CD8-positive, alpha-beta memory T cell (primary cell): Measurements from ENCODE around the gene RFFL. TPM values are rescaled to one million over a fixed set of nuclear protein-coding genes. Genes with fewer than 3 reads are reported as not detected.

Experiments
- CTCF ChIA-PET: fragments of 350-600 bp; sonication (Branson Sonifier 250); formaldehyde crosslinking; loops from one replicate; lab custom pipeline; 2021; ENCODE audit warnings: antibody characterized with exemption; lab: Charles Lee
- POLR2A ChIA-PET: fragments of 350-600 bp; sonication (Branson Sonifier 250); formaldehyde crosslinking; loops from one replicate; lab custom pipeline; 2021; ENCODE audit warnings: antibody characterized with exemption; lab: Charles Lee
- DNase-seq, 5 donors: peaks; one replicate each; pipeline versions ENCODE4 v3.0.0 to v3.0.0-alpha.2; 2020 to 2022; ENCODE audit warnings: mixed read lengths in 1 of 5
- H3K27ac ChIP-seq: one replicate; pipeline ENCODE4 v1.7.0; 2013; ENCODE audit warnings: low read depth, mild to moderate bottlenecking, low read length, moderate library complexity
- H3K27me3 ChIP-seq: 2 replicates; pipeline ENCODE4 v1.7.0; 2013; ENCODE audit warnings: low read length, mild to moderate bottlenecking; ENCODE audit not compliant: insufficient read depth, poor library complexity, severe bottlenecking
- H3K36me3 ChIP-seq: 2 replicates; pipeline ENCODE4 v1.7.0; 2013; ENCODE audit warnings: mild to moderate bottlenecking, low read length, moderate library complexity; ENCODE audit not compliant: insufficient read depth
- H3K4me1 ChIP-seq: 2 replicates; pipeline ENCODE4 v1.7.0; 2013; ENCODE audit warnings: mild to moderate bottlenecking, low read length, moderate library complexity; ENCODE audit not compliant: insufficient read depth
- H3K4me3 ChIP-seq: 2 replicates; pipeline ENCODE4 v1.7.0; 2013; ENCODE audit warnings: mild to moderate bottlenecking, low read length
- H3K9me3 ChIP-seq: 2 replicates; pipeline ENCODE4 v1.7.0; 2013; ENCODE audit warnings: mild to moderate bottlenecking, low read length
- H3K27ac Mint-ChIP-seq, 8 donors: one replicate each; pipeline ENCODE4 v1.8.0; 2020 to 2021; ENCODE audit warnings: mixed read lengths in 8 of 8, mild to moderate bottlenecking in 6 of 8, inconsistent platforms in 3 of 8, moderate library complexity in 3 of 8
- H3K27me3 Mint-ChIP-seq, 2 donors: one replicate each; pipeline ENCODE4 v1.8.0; 2020 to 2021; ENCODE audit warnings: mixed read lengths in 2 of 2, mild to moderate bottlenecking in 1 of 2, moderate library complexity in 1 of 2
- H3K36me3 Mint-ChIP-seq, 3 donors: one replicate each; pipeline ENCODE4 v1.8.0; 2020 to 2021; ENCODE audit warnings: mixed read lengths in 3 of 3, inconsistent platforms in 1 of 3, mild to moderate bottlenecking in 1 of 3
- H3K4me1 Mint-ChIP-seq, 3 donors: one replicate each; pipeline ENCODE4 v1.8.0; 2020 to 2021; ENCODE audit warnings: mixed read lengths in 3 of 3, inconsistent platforms in 1 of 3, mild to moderate bottlenecking in 1 of 3
- H3K4me3 Mint-ChIP-seq, 7 donors: one replicate each; pipeline ENCODE4 v1.8.0; 2020 to 2021; ENCODE audit warnings: mixed read lengths in 7 of 7, mild to moderate bottlenecking in 6 of 7, moderate library complexity in 4 of 7, inconsistent platforms in 2 of 7
- H3K9me3 Mint-ChIP-seq, 5 donors: one replicate each; pipeline ENCODE4 v1.8.0; 2020 to 2022; ENCODE audit warnings: mixed read lengths in 5 of 5, mild to moderate bottlenecking in 3 of 5, moderate library complexity in 2 of 5, inconsistent platforms in 1 of 5
- polyA plus RNA-seq: library from polyadenylated mRNA; unstranded; fragments of 300-500 nt; fragmentation: Illumina TruSeq; gene quantifications from one replicate; pipeline ENCODE4 v1.2.3, GENCODE V29; 2021
- total RNA-seq, 2 experiments: library from RNA; stranded (reverse); gene quantifications; one replicate each; pipeline ENCODE4 v1.2.3, GENCODE V29; 2021

The RFFL gene
- total and polyA plus RNA-seq, 3 experiments from 2014 or later, result 30.2 to 43.6 (median 33.1) TPM

- Histone ChIP-seq H3K27ac (peak overlapping the region; percentile 90), H3K36me3 (no peaks in the 10 kb centered on the region), H3K4me1 (peaks cover 35% of the 10 kb centered on the region), H3K4me3 (peak overlapping the region; percentile 89), H3K9me3 (no peaks in the 10 kb centered on the region), H3K27me3 (no peaks in the 10 kb centered on the region)
- peak overlapping the region; percentile 95 to 98 (median 97) for H3K4me3 Mint-ChIP-seq
- ChIA-PET CTCF (interaction anchor here (1.0 to 2.6 kb wide), 4 partner anchors 15 to 90 kb away, joined by 3 to 5 read pairs (median 4); partner anchors contain the start of genes RAD51D and RFFL), POLR2A (interaction anchor here (1.0 to 1.3 kb wide), 3 partner anchors 11 to 127 kb away, joined by 3 to 7 read pairs (median 4); partner anchors contain the start of genes CCT6B, RFFL and ZNF830)
- H3K9me3 Mint-ChIP-seq, result no peaks in the 10 kb centered on the region
- peaks cover 0 to 18% (median 0%) of the 10 kb centered on the region in 3 donors for H3K36me3 Mint-ChIP-seq
- H3K27me3 Mint-ChIP-seq, result no peaks in the 10 kb centered on the region
- peaks cover 49 to 62% (median 55%) of the 10 kb centered on the region in 3 donors for H3K4me1 Mint-ChIP-seq
- peak; percentile 11 to 52 (median 26) for DNase-seq
- H3K27ac Mint-ChIP-seq, result peak overlapping the region; percentile 94 to 99 (median 98)
Observed at GRCh38 chr17:35087731-35088355, 24.3 kb upstream of the RFFL start.

- no peaks in the 10 kb centered on the region for H3K27me3 ChIP-seq
- peaks cover 56 to 69% (median 63%) of the 10 kb centered on the region in 3 donors for H3K4me1 Mint-ChIP-seq
- POLR2A ChIA-PET, result interaction anchor here (1.3 kb wide), 1 partner anchor 10 kb away, joined by 7 read pairs; no protein-coding TSS in a partner anchor
- peak overlapping the region; percentile 95 to 98 (median 97) for H3K4me3 Mint-ChIP-seq
- peaks cover 0 to 18% (median 0%) of the 10 kb centered on the region in 3 donors for H3K36me3 Mint-ChIP-seq
- peak overlapping the region; percentile 94 to 99 (median 98) for H3K27ac Mint-ChIP-seq
- no peaks in the 10 kb centered on the region for H3K27me3 Mint-ChIP-seq
- H3K36me3 ChIP-seq, result no peaks in the 10 kb centered on the region
- no peaks in the 10 kb centered on the region for H3K9me3 ChIP-seq
- CTCF ChIA-PET, result interaction anchor here (1.2 to 2.6 kb wide), 3 partner anchors 23 to 89 kb away, joined by 3 to 5 read pairs (median 4); partner anchors contain the start of genes RAD51D and RFFL
- no peaks in the 10 kb centered on the region for H3K9me3 Mint-ChIP-seq
- H3K4me3 ChIP-seq, result peak overlapping the region; percentile 89
- peak overlapping the region; percentile 90 for H3K27ac ChIP-seq
- peaks cover 43% of the 10 kb centered on the region for H3K4me1 ChIP-seq
- DNase-seq, result no peak
Observed at GRCh38 chr17:35086931-35087573, 23.5 kb upstream of the RFFL start.

- POLR2A ChIA-PET, result no interaction called here
- Histone ChIP-seq H3K36me3 (no peaks in the 10 kb centered on the region), H3K9me3 (no peaks in the 10 kb centered on the region), H3K4me3 (no peak overlapping the region), H3K27me3 (no peaks in the 10 kb centered on the region), H3K27ac (no peak overlapping the region), H3K4me1 (peaks cover 50% of the 10 kb centered on the region)
- Mint-ChIP-seq H3K27me3 (no peaks in the 10 kb centered on the region), H3K27ac (peak overlapping the region in 7 of 8 donors; percentile 9 to 99 (median 94)), H3K36me3 (peaks cover 0 to 18% (median 0%) of the 10 kb centered on the region in 3 donors), H3K4me1 (peaks cover 63 to 76% (median 69%) of the 10 kb centered on the region in 3 donors), H3K4me3 (peak overlapping the region; percentile 6 to 98 (median 95)), H3K9me3 (no peaks in the 10 kb centered on the region)
- CTCF ChIA-PET, result interaction anchor here (0.9 to 2.6 kb wide), 2 partner anchors 22 to 91 kb away, joined by 3 to 5 read pairs; partner anchors contain the start of gene RFFL
- DNase-seq, result no peak
Observed at GRCh38 chr17:35086164-35086563, 22.7 kb upstream of the RFFL start.

- no peaks in the 10 kb centered on the region for H3K27me3 Mint-ChIP-seq
- H3K4me1 Mint-ChIP-seq, result peaks cover 70 to 79% (median 77%) of the 10 kb centered on the region in 3 donors
- H3K9me3 ChIP-seq, result no peaks in the 10 kb centered on the region
- ChIA-PET POLR2A (interaction anchor here (1.1 kb wide), 1 partner anchor 12 kb away, joined by 3 read pairs; no protein-coding TSS in a partner anchor), CTCF (no interaction called here)
- H3K36me3 ChIP-seq, result no peaks in the 10 kb centered on the region
- no peak overlapping the region for H3K4me3 ChIP-seq
- peaks cover 0 to 18% (median 0%) of the 10 kb centered on the region in 3 donors for H3K36me3 Mint-ChIP-seq
- peak overlapping the region in 4 of 7 donors; percentile 9 to 67 (median 50) for H3K4me3 Mint-ChIP-seq
- no peak for DNase-seq
- no peaks in the 10 kb centered on the region for H3K27me3 ChIP-seq
- H3K27ac Mint-ChIP-seq, result peak overlapping the region in 7 of 8 donors; percentile 37 to 98 (median 77)
- peaks cover 58% of the 10 kb centered on the region for H3K4me1 ChIP-seq
- no peak overlapping the region for H3K27ac ChIP-seq
- no peaks in the 10 kb centered on the region for H3K9me3 Mint-ChIP-seq
Observed at GRCh38 chr17:35084987-35085386, 21.5 kb upstream of the RFFL start.

- ChIA-PET POLR2A (no interaction called here), CTCF (interaction anchor here (1.1 to 3.1 kb wide), 2 partner anchors 19 to 37 kb away, joined by 3 to 14 read pairs; partner anchors contain the start of genes RAD51D and RFFL)
- no peaks in the 10 kb centered on the region for H3K27me3 Mint-ChIP-seq
- no peaks in the 10 kb centered on the region for H3K27me3 ChIP-seq
- H3K36me3 ChIP-seq, result no peaks in the 10 kb centered on the region
- peaks cover 0 to 11% (median 0%) of the 10 kb centered on the region in 3 donors for H3K36me3 Mint-ChIP-seq
- H3K4me1 ChIP-seq, result peaks cover 54% of the 10 kb centered on the region
- DNase-seq, result no peak
- no peak overlapping the region for H3K27ac ChIP-seq
- no peak overlapping the region for H3K4me3 ChIP-seq
- H3K9me3 ChIP-seq, result no peaks in the 10 kb centered on the region
- H3K27ac Mint-ChIP-seq, result peak overlapping the region; percentile 40 to 93 (median 71)
- peaks cover 72 to 84% (median 79%) of the 10 kb centered on the region in 3 donors for H3K4me1 Mint-ChIP-seq
- H3K9me3 Mint-ChIP-seq, result no peaks in the 10 kb centered on the region
- H3K4me3 Mint-ChIP-seq, result peak overlapping the region in 3 of 7 donors; percentile 23 to 37 (median 28)
Observed at GRCh38 chr17:35083071-35083470, 19.6 kb upstream of the RFFL start.

- Mint-ChIP-seq H3K4me1 (peaks cover 69 to 84% (median 79%) of the 10 kb centered on the region in 3 donors), H3K9me3 (no peaks in the 10 kb centered on the region), H3K36me3 (peaks cover 0 to 7% (median 0%) of the 10 kb centered on the region in 3 donors), H3K27me3 (no peaks in the 10 kb centered on the region), H3K4me3 (peak overlapping the region in 6 of 7 donors; percentile 43 to 81 (median 56)), H3K27ac (peak overlapping the region; percentile 40 to 98 (median 92))
- peaks cover 50% of the 10 kb centered on the region for H3K4me1 ChIP-seq
- no peaks in the 10 kb centered on the region for H3K27me3 ChIP-seq
- DNase-seq, result no peak
- ChIA-PET POLR2A (interaction anchor here (0.6 kb wide), 1 partner anchor 18 kb away, joined by 11 read pairs; no protein-coding TSS in a partner anchor), CTCF (interaction anchor here (1.0 to 3.1 kb wide), 3 partner anchors 9 to 26 kb away, joined by 3 to 14 read pairs (median 3); partner anchors contain the start of gene RFFL)
- H3K36me3 ChIP-seq, result no peaks in the 10 kb centered on the region
- no peaks in the 10 kb centered on the region for H3K9me3 ChIP-seq
- no peak overlapping the region for H3K27ac ChIP-seq
- H3K4me3 ChIP-seq, result no peak overlapping the region
Observed at GRCh38 chr17:35082073-35082657, 18.7 kb upstream of the RFFL start.

GRCh38 chr17:35081638-35082037, 18.1 kb upstream of the RFFL start:
- H3K36me3 ChIP-seq, result no peaks in the 10 kb centered on the region
- CTCF ChIA-PET, result interaction anchor here (1.0 to 3.1 kb wide), 3 partner anchors 8 to 26 kb away, joined by 3 to 14 read pairs (median 3); partner anchors contain the start of gene RFFL
- no peak overlapping the region for H3K4me3 ChIP-seq
- H3K27ac ChIP-seq, result no peak overlapping the region
- Mint-ChIP-seq H3K27me3 (no peaks in the 10 kb centered on the region), H3K4me3 (no peak overlapping the region), H3K4me1 (peaks cover 67 to 84% (median 78%) of the 10 kb centered on the region in 3 donors), H3K9me3 (no peaks in the 10 kb centered on the region), H3K27ac (peak overlapping the region in 5 of 8 donors; percentile 27 to 70 (median 58)), H3K36me3 (peaks cover 0 to 7% (median 0%) of the 10 kb centered on the region in 3 donors)
- peaks cover 45% of the 10 kb centered on the region for H3K4me1 ChIP-seq
- H3K27me3 ChIP-seq, result no peaks in the 10 kb centered on the region
- no peak for DNase-seq
- POLR2A ChIA-PET, result interaction anchor here (0.6 kb wide), 1 partner anchor 17 kb away, joined by 11 read pairs; no protein-coding TSS in a partner anchor
- H3K9me3 ChIP-seq, result no peaks in the 10 kb centered on the region
